GM21515 (cell line): Measurements from ENCODE around the gene PARD3B.

Experiments
- ATAC-seq: cut with Tn5 transposase; IDR thresholded peaks from one replicate; pipeline ENCODE4 v1.9.1; 2021; ENCODE audit not compliant: unreplicated experiment

PARD3B gene

DNA sequence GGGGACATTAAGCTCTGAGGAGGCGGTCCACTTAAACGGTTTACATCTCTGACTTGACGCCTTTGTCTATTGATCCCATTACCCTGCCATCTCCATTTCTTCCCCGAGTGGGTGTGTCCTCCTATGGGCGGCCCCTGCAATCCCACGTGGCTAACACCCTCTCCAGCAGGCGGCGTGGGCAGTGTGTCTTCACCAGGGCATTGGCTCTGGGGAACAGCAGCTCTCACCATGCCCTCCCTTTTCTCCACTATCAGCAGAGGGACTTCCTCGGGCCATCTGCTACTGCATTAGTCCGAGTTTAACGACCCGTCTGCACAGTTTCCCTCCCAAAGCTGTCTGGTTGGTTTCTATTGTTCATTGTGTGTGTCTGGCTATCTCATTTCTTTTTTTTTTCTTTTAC, 625.1 kb downstream of the PARD3B start:
- no peak for ATAC-seq

DNA sequence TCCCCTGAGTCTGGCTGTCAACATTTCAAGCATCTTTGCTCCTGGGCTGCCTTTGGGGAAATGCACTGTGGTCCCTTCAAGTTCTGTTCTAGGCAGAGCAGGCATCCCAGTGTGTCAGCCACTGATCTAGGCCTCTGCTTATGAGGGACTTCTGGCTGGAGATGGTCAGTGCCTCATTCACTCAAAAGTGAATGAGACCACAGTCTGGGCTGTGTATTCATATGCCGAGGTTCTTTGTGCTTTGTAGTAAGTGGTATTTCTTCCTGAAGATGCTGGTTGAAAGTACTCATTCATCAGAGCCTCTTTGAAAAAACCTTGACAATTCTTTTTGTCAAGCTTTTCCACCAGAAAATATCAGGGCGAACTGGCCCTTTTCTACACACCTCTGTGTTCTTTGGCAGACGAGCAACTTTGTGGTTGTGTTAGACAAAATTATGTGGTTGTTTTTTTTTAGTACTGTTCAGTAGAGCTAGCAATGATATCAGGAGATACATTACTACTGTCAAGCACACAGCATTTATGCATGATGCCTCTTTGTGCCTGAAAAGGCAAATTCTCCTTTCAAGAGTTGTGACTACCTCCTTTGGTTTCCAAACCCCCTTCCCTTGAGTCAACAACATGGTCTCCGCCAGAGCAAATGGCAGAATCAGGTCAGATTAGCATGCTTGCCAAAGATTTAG, 626.1 kb downstream of the PARD3B start:
- ATAC-seq = no peak

DNA sequence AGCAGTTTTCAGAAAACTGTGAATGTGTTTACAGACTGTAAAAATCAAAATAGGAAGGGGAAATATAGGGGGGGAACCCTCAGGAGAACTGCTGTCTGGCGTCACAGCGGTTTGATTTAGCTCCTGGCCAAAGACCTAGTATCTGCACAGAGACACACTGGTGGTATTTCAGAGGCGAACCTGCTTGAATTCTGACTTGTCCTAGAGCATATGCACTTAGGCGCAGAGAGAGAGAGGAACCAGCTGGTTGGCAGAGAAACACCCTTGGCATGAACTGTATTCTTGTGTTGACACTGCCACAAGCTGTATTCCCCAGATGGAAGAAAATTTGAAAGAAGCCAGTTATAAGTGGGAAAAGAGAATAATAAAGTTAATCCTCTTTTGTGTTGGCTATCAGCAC, 630.6 kb downstream of the PARD3B start:
- no peak for ATAC-seq

DNA sequence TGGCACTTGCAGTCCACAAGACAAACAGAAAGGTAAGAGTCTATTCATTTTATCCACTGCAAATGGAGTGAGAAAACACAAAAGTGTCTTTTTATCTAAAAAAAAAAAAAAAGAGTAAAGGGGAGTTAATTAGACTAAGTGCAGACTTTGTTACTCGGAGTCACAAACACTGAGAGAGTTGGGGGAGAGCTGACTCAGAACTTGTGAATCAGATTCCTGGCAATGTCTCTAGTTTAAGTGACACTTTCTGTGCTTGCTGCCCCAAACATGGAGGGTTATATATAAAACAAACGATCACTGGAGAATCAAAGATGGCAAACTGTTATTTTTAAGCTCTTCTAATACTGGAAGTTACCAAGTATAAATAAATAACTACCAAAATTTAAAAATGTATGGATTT, 631.3 kb downstream of the PARD3B start:
- ATAC-seq = no peak

DNA sequence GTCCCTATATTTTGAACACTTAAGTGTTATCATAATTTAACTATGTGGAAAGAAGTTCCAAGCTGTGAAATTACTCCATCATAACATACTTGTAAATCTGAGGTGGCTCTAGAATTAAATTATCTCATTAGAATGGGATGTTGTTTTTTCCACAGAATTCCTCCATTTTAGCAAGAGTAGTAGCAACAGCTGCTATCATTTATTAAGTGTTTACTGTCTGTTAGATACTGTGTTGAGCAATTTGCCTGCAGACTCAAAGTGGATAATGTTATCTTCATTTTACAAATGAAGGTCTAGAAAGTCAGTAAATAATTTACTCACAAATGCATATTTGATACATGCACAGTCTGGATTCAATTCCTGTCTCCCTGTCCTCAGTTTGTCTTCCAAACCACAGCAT, 632.3 kb downstream of the PARD3B start:
- ATAC-seq = no peak

DNA sequence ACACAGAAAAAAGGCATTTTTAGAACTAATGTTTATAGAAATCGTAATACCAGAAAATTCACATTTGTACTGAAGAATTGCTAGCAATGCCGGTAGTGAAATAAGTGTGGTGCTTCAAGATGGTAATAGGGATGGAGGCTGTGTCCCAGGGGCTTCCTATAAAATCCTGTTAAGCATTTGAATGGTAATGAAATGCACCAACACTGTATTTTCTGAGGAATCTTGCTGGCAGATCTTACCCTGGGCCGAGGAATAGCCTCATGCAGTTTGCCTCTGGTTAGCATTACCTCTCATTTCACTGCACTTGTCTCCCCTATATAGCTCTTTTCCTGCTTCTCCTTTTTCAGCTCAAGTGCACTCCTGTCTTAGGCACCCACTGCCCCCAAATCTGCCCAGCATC, 635.5 kb downstream of the PARD3B start:
- no peak for ATAC-seq

DNA sequence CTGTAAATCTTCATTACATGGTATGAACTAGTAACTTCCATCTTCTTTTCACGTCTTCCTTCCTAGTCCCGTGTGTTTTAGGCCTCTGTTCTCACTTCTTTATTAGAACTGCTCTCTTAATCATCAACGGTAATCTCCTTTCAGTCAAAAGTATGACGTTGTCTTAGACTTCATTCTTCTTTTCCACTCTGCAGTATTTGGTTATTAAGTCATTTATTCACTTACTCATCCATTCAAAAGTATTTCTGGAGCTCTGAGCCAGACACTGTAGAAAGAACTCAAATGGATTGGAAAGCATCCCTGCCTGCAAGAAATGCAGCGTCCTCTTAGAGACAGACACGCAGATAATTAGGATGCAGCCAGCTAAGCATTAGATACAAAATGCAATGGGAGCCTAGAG, 642.5 kb downstream of the PARD3B start:
- no peak for ATAC-seq

DNA sequence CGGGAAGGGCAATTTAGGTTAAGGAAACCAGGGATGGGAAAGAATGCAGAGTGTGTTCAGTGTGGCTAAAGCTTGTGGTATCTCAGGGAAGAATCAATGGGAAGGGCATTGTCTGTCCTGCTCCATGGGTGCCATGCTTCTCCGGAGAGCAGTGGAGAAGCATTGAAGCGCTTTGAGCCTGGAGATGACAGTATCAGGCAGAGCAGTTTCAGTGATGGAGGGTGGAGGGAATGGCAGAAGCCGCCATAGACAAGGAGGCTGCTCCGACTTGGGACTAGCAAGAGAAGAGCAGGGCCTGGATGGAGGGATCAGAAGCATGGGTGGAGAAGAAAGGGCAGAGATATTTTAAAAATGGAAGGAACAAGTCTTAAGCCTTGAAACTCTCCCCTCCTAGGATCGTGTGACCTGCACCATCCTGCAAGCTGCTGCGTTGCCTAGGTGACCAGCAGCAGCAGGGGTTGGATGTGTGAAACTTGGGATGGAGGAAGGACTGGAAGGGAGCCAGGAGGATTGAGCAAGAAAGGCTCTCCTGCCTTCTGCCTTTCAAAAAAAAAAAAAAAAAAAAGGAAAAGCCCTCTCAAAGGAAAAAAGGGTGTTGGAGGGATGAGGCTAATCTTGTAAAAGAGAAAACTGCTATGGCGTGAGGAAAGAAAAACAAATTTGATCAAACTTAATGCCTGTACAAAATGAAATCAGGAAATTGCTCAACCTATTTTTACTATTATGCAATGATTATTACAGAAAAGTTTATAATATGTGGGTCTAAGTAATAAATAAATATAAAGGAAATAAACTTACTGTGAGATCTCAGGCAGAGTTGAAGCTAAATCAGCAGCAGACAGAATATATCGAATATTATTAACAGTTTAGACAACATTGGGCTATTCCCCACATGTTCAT, 643.2 kb downstream of the PARD3B start:
- ATAC-seq = no peak

DNA sequence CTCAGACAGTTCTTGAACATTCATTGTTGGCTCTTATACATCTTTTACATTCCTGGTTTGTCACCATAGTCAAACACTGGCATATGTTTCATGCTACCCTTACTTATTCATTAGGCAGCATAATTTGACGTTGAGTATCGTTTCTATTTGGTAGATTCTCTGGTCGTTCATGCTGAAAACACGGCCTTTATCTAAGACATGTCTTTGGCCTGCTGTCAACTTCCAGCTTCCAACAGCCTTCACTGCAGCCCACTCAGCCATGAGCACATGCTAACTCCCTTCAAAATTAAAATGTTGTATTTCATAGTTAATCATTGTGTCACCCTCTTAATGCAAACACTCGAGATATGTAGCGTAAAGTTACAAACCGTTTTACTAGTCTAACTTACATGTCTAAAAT, 644.0 kb downstream of the PARD3B start:
- no peak for ATAC-seq

DNA sequence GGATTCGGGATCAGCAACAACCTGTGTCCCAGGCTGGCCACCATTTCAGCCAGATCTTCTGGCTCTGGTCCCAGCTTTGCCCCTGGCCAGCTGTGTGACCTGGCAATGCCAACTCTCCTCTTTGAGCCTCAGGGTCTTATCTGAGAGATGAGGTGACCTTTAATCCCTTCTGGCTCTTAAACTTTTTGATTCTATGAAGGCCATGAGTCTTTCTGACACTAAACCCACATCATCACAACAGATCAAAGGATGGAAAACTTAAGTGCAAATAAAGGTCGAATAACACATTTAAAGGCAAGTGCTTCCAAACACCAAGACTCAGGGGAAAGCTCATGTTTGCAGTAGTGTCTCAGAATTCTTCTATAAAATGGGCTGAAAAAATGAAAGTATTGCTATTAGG, 645.3 kb downstream of the PARD3B start:
- ATAC-seq = no peak

DNA sequence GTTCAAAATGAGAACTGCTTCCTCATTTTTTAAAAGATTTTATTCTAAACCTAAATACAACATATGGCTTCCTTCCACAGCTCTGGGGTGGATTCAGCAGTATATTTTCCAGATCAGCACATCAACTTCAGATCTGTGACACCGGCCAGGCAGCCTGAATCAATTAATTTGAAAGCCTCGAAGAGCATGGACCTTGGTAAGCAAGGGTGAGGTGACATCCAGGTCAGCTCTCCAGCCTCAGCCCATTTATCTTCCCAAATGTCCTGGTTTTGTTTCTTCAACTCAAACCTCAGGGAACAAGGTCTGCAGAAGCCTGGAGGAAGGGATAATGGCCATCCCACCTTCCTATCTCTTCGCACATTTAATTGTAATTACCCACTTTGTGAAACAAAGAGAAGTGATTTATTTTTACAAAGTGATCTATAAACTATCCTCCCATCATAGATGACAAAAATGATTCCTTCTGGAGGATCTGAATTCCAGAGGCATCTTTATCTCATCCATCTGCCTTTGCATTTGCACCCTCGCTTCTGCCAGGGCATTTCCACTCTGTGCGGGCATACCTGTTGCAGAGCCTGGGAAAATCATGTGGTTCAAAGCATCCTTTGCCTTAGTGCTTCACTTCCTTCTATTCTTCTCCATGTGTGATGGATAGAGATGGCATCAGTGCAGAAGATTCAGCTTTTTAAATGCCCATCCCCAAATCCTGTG, 648.0 kb downstream of the PARD3B start:
- ATAC-seq = no peak

DNA sequence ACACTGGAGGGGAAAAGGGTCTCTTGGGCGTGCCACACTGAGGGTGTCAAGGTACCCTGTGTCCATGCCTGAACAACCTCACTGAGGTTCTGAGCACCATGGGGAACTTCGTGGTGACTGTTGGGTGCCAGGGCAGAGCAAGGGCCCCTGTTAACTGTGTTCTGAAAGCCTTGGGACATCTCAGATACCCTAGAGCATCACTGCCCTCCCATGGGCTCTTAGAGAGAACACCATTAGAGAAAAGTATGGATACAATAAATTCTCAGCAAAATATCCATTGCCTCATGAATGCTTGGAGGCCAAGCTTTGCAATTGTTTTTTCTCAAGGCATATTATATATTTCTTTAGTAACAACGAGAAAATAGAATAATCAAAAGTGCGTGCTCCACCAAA, 648.6 kb downstream of the PARD3B start:
- ATAC-seq = no peak

DNA sequence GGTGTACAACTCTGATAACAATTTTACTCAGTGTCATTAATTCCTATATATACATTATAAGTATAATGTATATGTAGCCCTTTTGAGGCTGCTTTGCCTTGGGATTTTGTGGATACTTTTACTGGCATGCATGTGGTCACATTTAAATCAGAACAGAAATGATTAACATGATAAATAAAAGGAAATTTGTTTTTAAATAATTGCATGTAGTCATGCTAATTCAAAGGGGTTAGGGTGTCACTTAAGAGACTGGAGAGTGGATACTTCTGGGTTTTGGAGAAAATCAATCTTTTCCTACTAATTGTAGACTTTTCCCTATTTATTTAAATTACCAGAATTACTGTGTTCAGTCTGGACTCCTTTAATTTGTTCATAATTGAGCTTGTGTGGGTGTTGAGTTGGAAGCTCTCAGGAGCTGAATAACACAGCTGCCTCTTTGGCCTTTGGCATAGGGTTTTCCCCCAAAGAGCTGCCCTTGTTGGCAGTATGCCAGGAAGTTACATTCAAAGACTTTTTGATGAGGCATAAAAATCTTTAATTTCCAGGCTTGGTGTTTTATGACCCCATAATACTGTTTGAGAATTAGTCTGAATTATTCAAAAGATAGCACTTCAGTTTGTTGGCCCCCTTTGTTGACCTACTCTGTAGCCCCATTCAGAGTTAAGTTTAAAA, 652.3 kb downstream of the PARD3B start:
- ATAC-seq = no peak

DNA sequence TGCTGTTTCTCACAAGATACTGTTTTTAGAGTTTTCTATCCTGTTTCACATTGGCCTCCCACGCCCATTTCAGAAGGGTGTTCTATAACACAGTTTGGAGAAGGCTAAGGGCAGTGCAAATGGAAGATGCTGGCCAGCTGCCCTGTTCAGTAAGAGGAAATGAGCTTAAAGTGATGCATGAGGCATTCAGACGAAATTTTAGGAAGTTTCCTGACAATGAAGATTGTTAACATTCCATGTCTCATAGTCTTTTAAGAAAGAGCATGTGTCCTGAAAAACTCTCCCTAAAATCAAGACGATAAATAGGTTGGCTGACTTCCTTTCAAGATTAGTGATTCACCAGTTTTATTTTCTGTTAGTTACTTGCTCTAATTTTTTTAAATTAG, 652.9 kb downstream of the PARD3B start:
- ATAC-seq = no peak

DNA sequence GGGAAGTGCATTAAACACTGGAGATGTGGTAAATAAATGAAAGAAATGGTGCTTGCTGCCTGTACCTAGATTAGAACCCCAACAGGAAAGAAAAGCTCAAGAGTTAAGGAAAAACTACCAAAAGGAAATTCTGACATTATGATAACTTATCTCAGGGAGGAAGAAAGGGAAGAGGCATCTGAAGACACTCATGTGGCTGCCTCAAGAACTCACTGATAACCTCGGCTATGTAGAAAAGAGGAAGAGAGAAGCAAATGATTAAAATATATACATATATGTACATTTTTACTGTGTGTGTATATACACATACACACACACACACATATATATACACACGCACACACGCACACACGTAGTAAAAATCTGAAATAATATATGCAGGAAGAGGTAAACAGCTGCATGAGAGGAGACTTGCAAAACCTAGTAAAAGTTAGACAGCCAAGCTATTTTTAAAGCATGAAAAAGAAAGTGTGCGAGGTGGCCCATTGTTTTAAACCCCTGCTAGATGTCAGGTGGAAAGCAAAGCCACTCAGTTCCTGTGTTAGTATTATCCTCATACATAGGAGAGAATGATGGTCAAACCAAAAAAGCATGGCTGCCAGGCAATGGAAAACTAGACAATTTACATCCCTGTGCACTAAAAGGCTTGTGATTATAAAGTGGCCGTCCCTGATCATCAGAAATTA, 654.0 kb downstream of the PARD3B start:
- no peak for ATAC-seq

DNA sequence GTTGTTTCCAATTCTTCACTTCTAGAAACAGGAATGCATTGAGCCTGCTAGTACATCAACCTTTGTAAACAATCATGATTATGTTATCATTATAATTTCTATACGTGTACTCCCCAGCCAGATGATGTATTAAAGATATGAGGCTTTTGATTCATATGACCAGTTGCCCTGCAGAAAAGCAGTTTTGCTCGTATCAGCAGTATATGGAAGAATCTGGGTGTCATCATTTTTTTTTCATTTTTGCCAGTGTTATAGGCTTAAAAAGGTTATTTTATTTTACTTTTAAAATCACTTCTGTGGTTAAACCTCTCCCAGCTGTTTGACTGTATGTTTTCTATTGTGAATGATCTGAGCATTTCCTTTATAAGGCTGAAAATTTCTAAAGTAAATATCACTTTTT, 665.2 kb downstream of the PARD3B start:
- no peak for ATAC-seq

DNA sequence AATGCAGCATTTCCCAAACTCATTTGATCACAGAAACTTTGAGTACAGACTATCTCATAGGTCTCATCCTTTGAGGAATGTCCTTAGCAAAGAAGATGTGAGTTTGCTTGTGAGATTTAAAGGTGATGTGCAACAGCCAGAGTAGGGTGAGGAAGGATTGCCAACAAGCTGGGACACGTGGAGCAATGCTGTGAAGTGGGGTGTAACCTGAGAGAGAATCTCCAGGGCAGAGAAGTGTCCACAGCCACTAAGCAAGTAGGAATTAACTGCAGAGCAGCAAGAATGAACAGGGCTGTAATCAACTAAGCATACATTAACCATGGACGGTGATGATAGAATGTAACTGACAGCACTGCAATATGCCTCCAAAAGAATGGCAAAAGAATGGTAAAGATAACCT, 667.1 kb downstream of the PARD3B start:
- no peak for ATAC-seq

DNA sequence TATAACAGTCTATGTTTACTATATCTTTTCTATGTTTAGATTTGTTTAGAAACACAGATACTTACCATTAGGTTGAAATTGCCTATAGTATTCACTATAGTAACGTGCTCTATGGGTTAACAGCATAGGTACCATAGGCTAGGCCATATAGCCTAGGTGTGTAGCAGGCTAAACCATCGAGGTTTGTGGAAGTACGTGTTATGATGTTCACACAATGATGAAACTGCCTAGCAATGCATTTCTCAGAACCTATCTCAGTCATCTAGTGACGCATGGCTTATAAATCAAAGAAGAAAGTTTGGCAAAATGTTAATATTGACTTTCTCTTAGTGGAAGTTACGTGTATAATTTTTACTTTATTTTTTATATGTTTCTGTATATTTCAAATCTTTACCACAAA, 670.8 kb downstream of the PARD3B start:
- no peak for ATAC-seq

DNA sequence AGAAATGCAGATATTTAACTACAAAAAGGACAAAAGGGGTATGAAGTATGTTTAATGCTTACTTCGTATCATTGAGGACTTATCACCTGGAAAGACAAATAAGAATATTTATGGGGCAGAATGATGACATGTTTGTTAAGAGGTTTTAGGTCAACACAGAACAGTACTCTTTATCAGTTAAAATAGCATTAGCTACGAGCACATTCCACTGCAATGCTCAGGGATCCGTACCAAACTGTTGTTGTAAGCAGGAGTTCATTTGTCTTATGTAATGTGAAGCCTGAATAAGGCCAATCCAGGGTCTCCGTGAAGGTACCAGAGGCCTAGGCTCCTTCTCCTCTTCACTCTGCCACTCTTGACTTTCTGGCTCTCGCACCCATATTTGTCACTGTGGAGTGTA, 671.3 kb downstream of the PARD3B start:
- ATAC-seq = no peak

DNA sequence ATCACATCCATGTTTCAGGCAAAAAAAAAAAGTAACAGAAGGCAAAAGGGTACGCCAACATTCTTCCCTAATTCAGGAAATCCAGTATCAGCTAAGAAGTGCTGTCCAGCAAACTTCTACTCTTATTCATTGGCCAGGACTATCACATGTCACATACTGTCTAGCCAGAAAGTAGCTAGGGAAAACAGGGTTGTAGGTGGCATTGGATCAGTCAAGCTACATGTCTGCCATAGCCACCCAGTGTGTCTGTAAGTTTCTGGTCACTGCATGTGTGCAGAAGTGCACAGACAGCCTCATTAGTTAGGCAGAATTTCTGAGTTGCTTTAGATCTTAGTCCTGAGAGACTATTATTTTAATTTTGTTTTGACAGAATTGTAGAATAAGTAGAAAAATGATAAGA, 671.7 kb downstream of the PARD3B start:
- ATAC-seq = no peak

DNA sequence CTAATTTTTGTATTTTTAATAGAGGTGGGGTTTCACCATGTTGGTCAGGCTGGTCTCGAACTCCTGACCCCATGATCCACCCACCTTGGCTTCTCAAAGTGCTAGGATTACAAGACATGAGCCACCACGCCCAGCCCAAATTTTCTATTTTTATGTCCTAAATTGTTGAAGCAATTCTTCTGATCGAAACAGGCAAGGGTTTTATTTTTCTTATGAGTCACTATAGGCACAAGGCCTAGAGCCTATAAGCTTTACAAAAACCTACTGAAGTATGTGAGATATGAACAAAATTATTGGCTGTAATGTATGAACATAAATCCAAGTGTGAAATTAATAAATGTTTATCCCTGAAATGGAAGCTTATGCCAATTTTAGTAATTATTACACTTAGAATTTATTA, 672.8 kb downstream of the PARD3B start:
- no peak for ATAC-seq
